ENCODE results near the gene EFCAB10. TPM values are rescaled to one million over a fixed set of nuclear protein-coding genes. Genes with fewer than 3 reads are reported as not detected.
"Not testable (repeated sequence)": the region's sequence is repeated elsewhere in the genome, so short reads cannot be mapped to it uniquely, and the experiment has no call there.

Gene EFCAB10
- polyA plus RNA-seq, 4 donors, result 1.2 to 3.8 (median 2.2) TPM

DNA sequence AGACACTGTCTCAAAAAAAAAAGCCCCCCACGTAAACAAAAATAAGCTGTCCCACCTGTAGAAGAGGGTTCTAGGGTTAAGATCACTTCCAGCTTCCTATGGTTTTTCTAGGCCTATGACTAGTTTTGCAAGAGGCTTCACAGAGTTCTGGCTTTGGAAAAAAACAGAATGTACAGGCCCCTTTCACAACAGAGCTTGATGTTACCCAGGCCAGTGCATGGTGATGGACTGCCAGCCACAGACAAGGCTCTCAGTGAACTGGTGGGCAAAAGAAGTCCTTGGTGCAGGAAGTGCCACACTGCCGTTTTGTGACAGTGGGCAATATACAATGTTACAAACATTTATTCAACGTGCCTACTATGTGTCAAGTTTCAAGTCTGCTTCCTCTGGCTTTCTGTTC is 18.3 kb upstream of the EFCAB10 start:
- DNase-seq (ENCODE audit: low read depth in 4 of 4, low spot score in 2 of 4), result no peak

- not testable (repeated sequence) for DNase-seq (ENCODE audit: low read depth in 4 of 4, low spot score in 2 of 4)
Measured at GRCh38 chr7:105599080-105599479, 17.8 kb upstream of the EFCAB10 start.

DNA sequence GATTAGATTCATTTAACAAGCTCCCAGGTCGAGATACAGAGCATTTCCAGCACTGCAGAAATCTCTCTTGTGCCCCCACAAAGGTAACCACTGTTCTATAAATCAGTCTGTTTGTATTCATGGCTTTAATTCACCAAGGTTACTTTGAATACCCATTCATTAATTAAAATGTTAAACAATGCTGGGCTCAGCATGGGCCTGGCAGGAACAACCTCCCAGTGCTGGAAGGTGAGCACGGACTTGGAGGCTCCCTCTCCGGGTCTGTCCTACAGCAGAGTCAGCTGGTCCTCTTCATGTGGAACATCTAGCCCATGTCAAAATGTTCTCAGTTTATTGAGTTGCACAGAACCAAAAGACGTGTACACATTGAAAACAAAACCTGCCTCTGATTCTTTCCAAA is 15.6 kb upstream of the EFCAB10 start:
- DNase-seq (ENCODE audit: low read depth in 4 of 4, low spot score in 2 of 4), result no peak

GRCh38 chr7:105594034-105594433 is 12.7 kb upstream of the EFCAB10 start:
- DNase-seq (ENCODE audit: low read depth in 4 of 4, low spot score in 2 of 4), result no peak

DNA sequence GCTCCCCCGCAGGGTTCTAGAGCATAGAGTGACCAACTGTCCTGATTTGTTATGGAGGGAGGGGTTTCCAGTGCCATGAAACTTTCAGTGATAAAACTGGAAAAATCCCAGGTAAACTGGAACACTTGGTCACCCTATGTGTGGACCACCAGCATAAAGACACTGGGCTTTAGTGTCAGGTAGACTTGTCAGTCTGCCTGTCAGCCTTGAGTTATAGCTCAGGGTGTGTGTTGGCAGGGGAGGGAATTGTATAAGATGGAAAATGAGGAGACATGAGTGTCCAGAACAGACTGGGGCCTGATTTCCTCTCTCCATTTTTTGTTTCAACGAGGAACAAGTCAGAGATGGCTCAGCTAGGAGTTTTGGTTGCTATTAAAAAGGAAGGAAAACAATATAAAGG is 10.2 kb upstream of the EFCAB10 start:
- no peak for DNase-seq (ENCODE audit: low read depth in 4 of 4, low spot score in 2 of 4)

GRCh38 chr7:105590793-105591192 is 9.5 kb upstream of the EFCAB10 start:
- DNase-seq (ENCODE audit: low read depth in 4 of 4, low spot score in 2 of 4), result no peak

DNA sequence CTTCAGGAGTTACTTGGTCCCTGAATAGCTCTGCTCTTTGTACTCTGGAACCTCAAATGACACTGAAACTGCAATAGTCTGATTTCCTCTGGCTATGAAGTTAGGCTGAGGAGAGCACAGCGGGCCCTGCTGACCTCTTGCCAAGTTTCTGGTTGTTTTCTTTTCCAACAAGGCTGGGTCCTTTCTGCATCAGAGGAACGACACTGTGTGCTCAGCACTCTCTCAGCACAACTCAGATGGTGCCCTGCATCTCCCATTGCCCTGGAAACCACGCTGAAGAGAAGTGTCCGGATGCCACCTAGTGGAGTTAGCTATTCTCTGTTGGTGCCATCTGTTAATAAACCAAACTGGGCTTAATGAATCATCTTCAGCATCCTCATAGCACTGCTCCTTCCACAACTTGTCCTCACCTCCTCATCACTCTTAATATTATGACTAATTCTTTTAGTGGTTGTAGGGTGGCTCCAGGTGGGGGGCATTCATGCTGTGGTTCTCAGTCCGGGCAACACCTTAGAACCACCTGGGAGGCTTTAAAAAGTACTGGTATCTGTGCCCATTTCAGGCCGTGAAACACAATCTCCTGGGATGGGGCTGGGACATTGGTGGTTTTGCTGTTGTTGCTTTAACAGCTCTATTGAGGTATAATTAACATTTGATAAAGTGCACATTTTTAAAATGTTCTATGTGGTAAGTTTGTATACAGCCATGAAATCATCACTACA is 8.2 kb upstream of the EFCAB10 start:
- DNase-seq (ENCODE audit: low read depth in 4 of 4, low spot score in 2 of 4), result peak in 2 of 4 donors; percentile 21 to 47

DNA sequence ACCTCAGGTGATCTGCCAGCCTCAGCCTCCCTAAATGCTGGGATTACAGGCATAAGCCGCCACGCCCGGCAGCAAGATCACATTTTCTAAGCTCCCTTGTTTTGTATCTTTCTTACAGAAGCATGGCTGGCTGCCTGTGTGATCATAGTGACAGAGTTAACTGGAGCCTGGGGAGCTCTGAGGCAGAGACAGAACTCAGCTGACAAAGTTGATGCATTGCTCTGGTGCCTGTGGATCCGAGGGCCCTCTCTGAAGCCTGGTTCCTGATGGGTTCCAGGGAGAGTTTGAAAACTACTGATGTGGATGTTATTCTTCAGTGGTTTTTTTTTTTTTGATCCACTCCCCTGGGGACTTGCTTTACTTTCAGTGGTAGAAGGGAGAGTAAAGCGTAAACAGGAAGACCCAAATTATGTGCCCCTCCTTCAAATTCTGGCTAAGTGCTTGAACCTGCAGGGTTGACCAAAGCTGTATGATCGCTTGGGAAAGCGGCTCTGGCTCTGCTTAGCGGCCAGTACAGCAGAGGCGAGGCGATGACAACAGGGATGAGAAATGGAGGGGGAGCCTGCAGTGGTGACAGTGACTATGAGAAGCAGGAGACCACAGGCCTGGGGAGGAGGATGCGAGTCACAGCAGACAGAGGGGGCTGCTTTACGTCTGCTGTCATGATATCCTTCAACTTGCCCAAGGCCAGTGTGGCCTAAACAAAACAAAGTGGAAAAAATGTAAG is 6.8 kb upstream of the EFCAB10 start:
- no peak for DNase-seq (ENCODE audit: low read depth in 4 of 4, low spot score in 2 of 4)

DNA sequence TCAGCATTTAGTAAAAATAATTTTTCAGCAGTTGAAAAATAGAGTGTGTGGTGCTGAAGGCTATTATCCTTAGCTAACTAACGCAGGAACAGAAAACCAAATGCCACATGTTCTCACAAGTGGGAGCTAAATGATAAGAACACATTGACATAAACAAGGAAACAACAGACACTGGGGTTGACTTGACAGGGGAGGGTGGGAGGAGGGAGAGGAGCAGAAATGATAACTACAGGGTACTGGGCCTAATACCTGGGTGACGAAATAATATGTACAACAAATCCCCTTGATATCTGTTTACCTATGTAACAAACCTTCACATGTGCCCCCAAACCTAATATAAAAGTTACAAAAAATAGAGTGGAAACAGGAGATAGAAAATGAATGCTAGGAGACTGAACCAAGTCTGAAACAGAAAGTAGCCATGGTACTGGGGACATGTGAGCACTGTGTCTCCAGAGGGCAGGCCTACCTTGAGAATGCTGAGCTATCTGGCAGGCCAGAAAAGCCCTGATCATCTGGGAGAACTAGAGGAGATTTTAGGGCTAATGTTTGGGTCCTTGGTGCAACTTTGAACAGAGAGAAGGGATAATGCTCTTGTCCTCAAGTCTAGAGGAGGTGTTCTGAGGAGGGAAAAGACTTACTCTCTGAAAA is 4.7 kb upstream of the EFCAB10 start:
- no peak for DNase-seq (ENCODE audit: low read depth in 4 of 4, low spot score in 2 of 4)

DNA sequence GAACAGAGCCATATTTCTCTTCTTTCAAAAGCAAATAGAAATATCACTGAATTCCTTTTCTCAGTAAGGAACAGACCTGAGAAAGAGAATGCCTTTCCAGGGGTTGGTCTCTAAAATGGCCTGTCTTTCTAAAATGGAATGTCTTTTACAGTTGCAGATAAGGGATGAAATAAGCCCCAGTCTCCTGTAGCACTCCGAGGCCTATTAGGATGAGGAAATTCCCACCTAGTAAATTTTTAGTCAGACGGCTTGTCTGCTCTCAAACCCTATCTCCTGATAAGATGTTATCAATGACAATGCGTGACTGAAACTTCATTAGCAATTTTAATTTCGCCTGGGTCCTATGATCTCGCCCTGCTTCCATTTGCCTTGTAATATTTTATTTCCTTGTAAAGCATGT is 2.9 kb upstream of the EFCAB10 start:
- no peak for DNase-seq (ENCODE audit: low read depth in 4 of 4, low spot score in 2 of 4)

GRCh38 chr7:105583061-105583460 is 1.8 kb upstream of the EFCAB10 start:
- DNase-seq (ENCODE audit: low read depth in 4 of 4, low spot score in 2 of 4), result no peak

DNA sequence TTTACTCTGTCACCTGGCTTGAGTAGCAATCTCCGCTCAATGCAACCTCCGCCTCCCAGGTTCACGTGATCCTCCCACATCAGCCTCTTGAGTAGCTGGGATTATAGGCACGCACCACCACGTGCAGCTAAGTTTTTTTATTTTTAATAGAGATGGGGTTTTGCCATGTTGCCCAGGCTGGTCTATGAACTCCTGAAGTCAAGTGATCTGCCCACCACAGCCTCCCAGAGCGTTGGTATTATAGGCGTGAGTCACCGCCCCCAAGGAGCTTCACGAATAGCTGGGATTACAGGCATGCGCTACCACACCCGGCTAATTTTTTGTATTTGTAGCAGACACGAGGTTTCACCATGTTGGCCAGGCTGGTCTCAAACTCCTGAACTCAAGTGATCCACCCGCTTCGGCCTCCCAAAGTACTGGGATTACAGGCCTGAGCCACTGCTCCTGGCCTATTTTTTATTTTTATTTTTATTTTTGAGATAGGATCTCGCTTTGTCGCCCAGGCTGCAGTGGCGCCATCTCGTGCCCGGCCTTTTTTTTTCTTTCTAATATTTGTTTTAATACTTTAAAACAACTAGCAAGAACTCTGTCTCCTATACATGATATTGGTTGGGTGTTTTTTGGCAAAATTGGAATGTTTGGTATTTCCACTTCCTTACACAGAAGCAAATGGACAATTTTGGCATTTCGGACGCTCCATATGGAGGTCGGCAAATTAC is 1.1 kb downstream of the EFCAB10 start:
- DNase-seq (ENCODE audit: low read depth in 4 of 4, low spot score in 2 of 4), result no peak

GRCh38 chr7:105578496-105578895 is 2.8 kb downstream of the EFCAB10 start:
- DNase-seq (ENCODE audit: low read depth in 4 of 4, low spot score in 2 of 4), result no peak

DNA sequence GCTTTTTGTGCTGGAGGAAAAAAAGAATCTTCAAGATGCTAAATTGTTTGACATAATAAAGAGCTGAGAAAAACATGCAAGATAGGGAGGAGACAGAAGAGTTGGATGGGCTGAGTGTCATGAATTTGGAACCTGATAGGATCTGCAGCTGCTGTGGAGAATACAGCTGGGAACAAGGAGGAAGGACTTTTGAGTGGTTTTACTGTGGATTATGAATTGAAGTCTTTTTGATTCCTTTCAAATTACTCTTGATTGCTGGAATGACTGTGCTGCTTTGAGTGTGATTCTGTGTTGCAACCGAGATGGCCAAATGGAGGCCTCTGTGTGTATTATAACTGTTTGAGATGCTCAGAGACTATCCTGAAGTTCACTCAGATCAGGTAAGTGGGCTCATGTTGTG is 4.0 kb downstream of the EFCAB10 start:
- no peak for DNase-seq (ENCODE audit: low read depth in 4 of 4, low spot score in 2 of 4)

GRCh38 chr7:105571891-105572290 is 9.4 kb downstream of the EFCAB10 start:
- no peak for DNase-seq (ENCODE audit: low read depth in 4 of 4, low spot score in 2 of 4)

- no peak for DNase-seq (ENCODE audit: low read depth in 4 of 4, low spot score in 2 of 4)
Measured at GRCh38 chr7:105567821-105568220, 13.5 kb downstream of the EFCAB10 start.

GRCh38 chr7:105567024-105567423 is 14.3 kb downstream of the EFCAB10 start:
- DNase-seq (ENCODE audit: low read depth in 4 of 4, low spot score in 2 of 4), result no peak

DNA sequence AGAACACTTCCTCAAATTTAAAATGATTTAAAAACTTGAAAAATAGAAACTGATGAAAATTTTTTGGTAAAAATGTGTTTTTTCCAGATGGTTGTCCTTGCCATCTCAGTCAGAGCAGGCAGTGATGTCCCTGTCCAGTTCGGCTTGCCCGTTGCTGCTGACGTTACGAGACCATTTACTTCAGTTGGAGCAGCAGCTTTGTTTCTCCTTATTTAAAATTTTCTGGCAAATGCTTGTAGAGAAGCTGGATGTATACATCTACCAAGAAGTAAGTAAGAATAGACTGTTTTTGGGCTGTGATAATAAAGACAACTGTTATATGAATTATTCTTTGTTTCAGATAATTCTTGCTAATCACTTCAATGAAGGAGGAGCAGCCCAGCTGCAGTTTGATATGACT is 16.1 kb downstream of the EFCAB10 start:
- no peak for DNase-seq (ENCODE audit: low read depth in 4 of 4, low spot score in 2 of 4)

DNA sequence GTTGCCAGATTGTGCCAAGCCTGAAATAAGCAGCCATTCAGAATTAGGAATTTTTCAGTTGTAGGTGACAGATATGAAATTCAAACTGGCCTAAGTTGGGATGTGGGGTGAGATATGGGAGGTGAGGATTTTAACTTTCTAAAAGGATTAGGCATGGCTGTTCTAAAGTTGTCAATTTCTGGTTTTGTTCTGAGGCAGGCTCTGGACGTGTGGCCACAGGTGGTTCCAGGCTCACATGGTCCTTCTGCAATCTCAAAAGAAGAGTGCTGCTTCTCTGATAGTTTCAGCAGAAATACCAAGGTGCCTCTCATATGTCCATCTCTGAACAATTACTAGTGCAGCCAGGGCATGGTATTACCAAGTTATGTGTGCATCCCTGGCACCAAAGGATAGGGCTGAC is 21.4 kb downstream of the EFCAB10 start:
- DNase-seq (ENCODE audit: low read depth in 4 of 4, low spot score in 2 of 4), result no peak

- DNase-seq (ENCODE audit: low read depth in 4 of 4, low spot score in 2 of 4), result no peak
Measured at GRCh38 chr7:105538339-105538738, 43.0 kb downstream of the EFCAB10 start.

Measured in left renal cortex interstitium (tissue), 4 donors.